ENCODE data around the gene PPP1R36. TPM values are rescaled to one million over a fixed set of nuclear protein-coding genes. Genes with fewer than 3 reads are reported as not detected.
"Not testable (repeated sequence)": the region's sequence is repeated elsewhere in the genome, so short reads cannot be mapped to it uniquely, and the experiment has no call there.

Gene PPP1R36
- total RNA-seq, 1 donor from 2014 or later, result 1.1 TPM

- DNase-seq (ENCODE audit: low spot score), result no peak
- no peak overlapping the region for H3K4me3 Mint-ChIP-seq (ENCODE audit: unreplicated experiment)
- H3K27me3 Mint-ChIP-seq (ENCODE audit: low read depth), result no peaks in the 10 kb centered on the region
- H3K9me3 Mint-ChIP-seq (ENCODE audit: low read depth), result peaks cover 2% of the 10 kb centered on the region
- no peaks in the 10 kb centered on the region for H3K36me3 Mint-ChIP-seq (ENCODE audit: low read depth)
- H3K27ac Mint-ChIP-seq (ENCODE audit: unreplicated experiment), result no peak overlapping the region
- H3K4me1 Mint-ChIP-seq (ENCODE audit: low read depth), result peaks cover 20% of the 10 kb centered on the region
- no peak for TF ChIP-seq CTCF (IDR thresholded peaks at IDR 0.05)
Measured at GRCh38 chr14:64625386-64626232, 75.8 kb downstream of the PPP1R36 start.

DNA sequence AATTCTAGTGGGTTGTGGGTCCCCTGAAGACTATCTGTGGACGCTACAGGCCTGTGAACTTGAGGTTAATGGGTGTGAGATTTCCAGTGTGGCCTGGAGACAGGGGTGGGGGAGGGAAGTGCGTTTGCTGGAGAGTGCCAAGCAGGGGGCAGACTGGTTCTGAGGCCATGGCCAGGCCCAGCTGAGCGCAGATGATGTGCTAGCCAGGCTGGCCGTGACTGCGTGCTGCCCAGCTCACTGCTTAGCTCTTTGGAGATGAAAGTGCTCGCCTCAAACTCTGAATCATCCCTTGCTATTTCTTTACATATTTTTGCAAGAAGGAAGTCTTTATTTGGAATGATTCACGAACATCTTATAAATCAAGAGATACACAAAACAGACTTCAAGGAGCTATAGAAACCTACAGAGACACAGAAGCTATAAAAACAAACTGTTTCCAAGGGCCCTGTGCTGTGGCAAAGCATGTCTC is 79.2 kb downstream of the PPP1R36 start:
- DNase-seq (ENCODE audit: low spot score), result no peak
- Mint-ChIP-seq H3K9me3 (ENCODE audit: low read depth) (no peaks in the 10 kb centered on the region), H3K36me3 (ENCODE audit: low read depth) (no peaks in the 10 kb centered on the region), H3K27me3 (ENCODE audit: low read depth) (no peaks in the 10 kb centered on the region), H3K4me3 (ENCODE audit: unreplicated experiment) (no peak overlapping the region), H3K4me1 (ENCODE audit: low read depth) (peaks cover 26% of the 10 kb centered on the region), H3K27ac (ENCODE audit: unreplicated experiment) (peak overlapping the region; percentile 96)
- TF ChIP-seq CTCF (IDR thresholded peaks at IDR 0.05), result peak; percentile 41

DNA sequence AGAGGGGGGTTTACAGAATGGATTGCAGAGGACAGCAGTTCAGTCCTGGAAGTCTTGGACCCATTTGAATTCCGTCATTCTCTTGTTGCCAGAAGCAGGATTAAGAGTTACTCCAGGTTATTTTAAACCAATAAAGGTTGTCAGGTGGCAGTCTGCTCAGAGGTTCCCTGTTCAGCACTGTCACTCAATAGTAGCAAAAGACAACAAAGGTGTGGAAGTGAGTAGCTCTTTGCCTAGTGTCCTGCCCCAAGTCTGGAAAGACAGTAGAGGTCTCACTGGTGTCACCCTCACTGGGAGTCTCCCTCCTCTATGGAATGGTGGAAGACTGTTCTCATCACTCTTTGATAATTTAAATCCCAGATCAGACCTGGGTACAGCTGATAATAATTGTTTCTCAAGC is 81.0 kb downstream of the PPP1R36 start:
- Mint-ChIP-seq H3K9me3 (ENCODE audit: low read depth) (no peaks in the 10 kb centered on the region), H3K4me1 (ENCODE audit: low read depth) (peaks cover 21% of the 10 kb centered on the region), H3K36me3 (ENCODE audit: low read depth) (no peaks in the 10 kb centered on the region), H3K27ac (ENCODE audit: unreplicated experiment) (no peak overlapping the region), H3K27me3 (ENCODE audit: low read depth) (no peaks in the 10 kb centered on the region), H3K4me3 (ENCODE audit: unreplicated experiment) (no peak overlapping the region)
- DNase-seq (ENCODE audit: low spot score), result no peak
- TF ChIP-seq CTCF (IDR thresholded peaks at IDR 0.05), result no peak

DNA sequence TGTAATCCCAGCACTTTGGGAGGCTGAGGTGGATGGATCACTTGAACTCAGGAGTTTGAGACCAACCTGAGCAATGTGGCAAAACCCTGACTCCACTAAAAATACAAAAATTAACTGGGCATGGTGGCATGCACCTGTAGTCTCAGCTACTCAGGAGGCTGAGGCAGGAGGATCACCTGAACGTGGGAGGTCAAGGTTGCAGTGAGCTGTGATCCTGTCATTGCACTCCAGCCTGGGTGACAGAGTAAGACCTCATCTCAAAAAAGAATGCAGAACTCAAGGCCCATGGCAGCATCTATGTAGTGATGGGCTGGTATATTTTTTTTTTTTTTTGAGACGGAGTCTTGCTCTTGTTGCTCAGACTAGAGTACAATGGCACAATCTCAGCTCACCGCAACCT is 81.5 kb downstream of the PPP1R36 start:
- H3K27me3 Mint-ChIP-seq (ENCODE audit: low read depth); H3K4me3 Mint-ChIP-seq (ENCODE audit: unreplicated experiment); H3K9me3 Mint-ChIP-seq (ENCODE audit: low read depth); H3K27ac Mint-ChIP-seq (ENCODE audit: unreplicated experiment); H3K36me3 Mint-ChIP-seq (ENCODE audit: low read depth); DNase-seq (ENCODE audit: low spot score): not testable (repeated sequence)
- H3K4me1 Mint-ChIP-seq (ENCODE audit: low read depth), result peaks cover 20% of the 10 kb centered on the region

- Mint-ChIP-seq H3K36me3 (ENCODE audit: low read depth) (no peaks in the 10 kb centered on the region), H3K9me3 (ENCODE audit: low read depth) (no peaks in the 10 kb centered on the region), H3K27me3 (ENCODE audit: low read depth) (no peaks in the 10 kb centered on the region), H3K27ac (ENCODE audit: unreplicated experiment) (no peak overlapping the region), H3K4me1 (ENCODE audit: low read depth) (peaks cover 24% of the 10 kb centered on the region), H3K4me3 (ENCODE audit: unreplicated experiment) (no peak overlapping the region)
- TF ChIP-seq CTCF (IDR thresholded peaks at IDR 0.05), result no peak
- no peak for DNase-seq (ENCODE audit: low spot score)
Measured at GRCh38 chr14:64632056-64632455, 82.3 kb downstream of the PPP1R36 start.

DNA sequence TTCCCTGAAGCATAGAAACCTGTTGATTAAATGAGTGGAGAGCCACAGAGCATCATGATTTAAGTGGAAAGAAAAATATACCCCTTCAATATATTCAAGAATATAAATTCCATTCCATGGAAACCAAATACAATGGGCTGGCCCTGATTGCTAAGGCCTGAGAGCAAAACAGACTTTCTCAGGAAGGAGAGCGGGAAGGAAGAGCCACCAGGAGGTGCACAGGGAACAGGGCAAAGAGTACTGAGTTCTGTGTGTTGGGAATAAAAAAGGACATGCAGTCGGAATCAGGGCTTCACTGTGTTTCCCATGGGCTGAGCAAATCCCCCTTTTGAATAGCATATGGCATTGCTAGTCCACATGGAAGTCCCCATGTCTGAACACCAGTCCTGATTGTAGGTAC is 84.8 kb downstream of the PPP1R36 start:
- H3K4me1 Mint-ChIP-seq (ENCODE audit: low read depth), result peaks cover 31% of the 10 kb centered on the region
- TF ChIP-seq CTCF (IDR thresholded peaks at IDR 0.05), result peak; percentile 8
- no peak for DNase-seq (ENCODE audit: low spot score)
- H3K4me3 Mint-ChIP-seq (ENCODE audit: unreplicated experiment), result no peak overlapping the region
- no peaks in the 10 kb centered on the region for H3K36me3 Mint-ChIP-seq (ENCODE audit: low read depth)
- H3K27me3 Mint-ChIP-seq (ENCODE audit: low read depth), result no peaks in the 10 kb centered on the region
- no peaks in the 10 kb centered on the region for H3K9me3 Mint-ChIP-seq (ENCODE audit: low read depth)
- no peak overlapping the region for H3K27ac Mint-ChIP-seq (ENCODE audit: unreplicated experiment)
